Coronary artery (tissue), 2 donors: ENCODE results near the gene KCTD20.

ENCODE experiments used
- DNase-seq: peaks from one replicate; pipeline ENCODE4 v3.0.0-alpha.2; 2017; ENCODE audit warnings: low spot score
- H3K27ac ChIP-seq, 2 donors: fragments of 200-600 bp; sonication (generic); one replicate each; pipeline ENCODE4 v1.5.1; 2016 to 2019
- H3K4me3 ChIP-seq: fragments of 200-600 bp; sonication (generic); 2 replicates; pipeline ENCODE4 v1.5.1; 2016; ENCODE audit warnings: mild to moderate bottlenecking, moderate library complexity
- CTCF ChIP-seq: fragments of 200-600 bp; sonication (generic); IDR thresholded peaks from one replicate; pipeline ENCODE4 v1.5.1; 2019; ENCODE audit warnings: antibody characterized with exemption

Gene KCTD20

GRCh38 chr6:36484736-36485135 is 41.9 kb downstream of the KCTD20 start:
- H3K4me3 ChIP-seq = no peak overlapping the region
- TF ChIP-seq CTCF = no peak
- no peak for DNase-seq
- no peak overlapping the region for H3K27ac ChIP-seq

- DNase-seq = no peak
- Histone ChIP-seq H3K4me3 (no peak overlapping the region), H3K27ac (no peak overlapping the region)
- no peak for TF ChIP-seq CTCF
Measured at GRCh38 chr6:36487698-36488097, 44.9 kb downstream of the KCTD20 start.

- H3K27ac ChIP-seq = no peak overlapping the region
Measured at GRCh38 chr6:36488221-36488620, 45.4 kb downstream of the KCTD20 start.

GRCh38 chr6:36489426-36489825 is 46.6 kb downstream of the KCTD20 start:
- Histone ChIP-seq H3K27ac (no peak overlapping the region), H3K4me3 (no peak overlapping the region)
- TF ChIP-seq CTCF = no peak
- DNase-seq = no peak

More at GRCh38 chr6:36488221-36488620, 45.4 kb downstream of the KCTD20 start:
- no peak for DNase-seq
- no peak for TF ChIP-seq CTCF
- no peak overlapping the region for H3K4me3 ChIP-seq

- H3K4me3 ChIP-seq = no peak overlapping the region
- no peak overlapping the region for H3K27ac ChIP-seq
- TF ChIP-seq CTCF = no peak
- no peak for DNase-seq
Measured at GRCh38 chr6:36491378-36491965, 48.7 kb downstream of the KCTD20 start.

GRCh38 chr6:36492092-36492491 is 49.3 kb downstream of the KCTD20 start:
- no peak overlapping the region for H3K27ac ChIP-seq
- TF ChIP-seq CTCF = no peak
- no peak for DNase-seq
- no peak overlapping the region for H3K4me3 ChIP-seq

- no peak for DNase-seq
- no peak for TF ChIP-seq CTCF
- H3K27ac ChIP-seq = no peak overlapping the region
- H3K4me3 ChIP-seq = no peak overlapping the region
Measured at GRCh38 chr6:36492621-36493020, 49.8 kb downstream of the KCTD20 start.
